ENCODE measurements around the gene CDC25A. TPM values are rescaled to one million over a fixed set of nuclear protein-coding genes. Genes with fewer than 3 reads are reported as not detected.
A peak's percentile ranks its signal among the peaks of the same experiment; 100 is the strongest.

Gene CDC25A
- total RNA-seq, 1 experiment from 2014 or later = 13.5 TPM

GRCh38 chr3:48196611-48197010 lies 8.4 kb upstream of the CDC25A start:
- DNase-seq (ENCODE audit: low read depth) = no peak

GRCh38 chr3:48194446-48195071 lies 6.3 kb upstream of the CDC25A start:
- peak; percentile 66 for DNase-seq (ENCODE audit: low read depth)

DNA sequence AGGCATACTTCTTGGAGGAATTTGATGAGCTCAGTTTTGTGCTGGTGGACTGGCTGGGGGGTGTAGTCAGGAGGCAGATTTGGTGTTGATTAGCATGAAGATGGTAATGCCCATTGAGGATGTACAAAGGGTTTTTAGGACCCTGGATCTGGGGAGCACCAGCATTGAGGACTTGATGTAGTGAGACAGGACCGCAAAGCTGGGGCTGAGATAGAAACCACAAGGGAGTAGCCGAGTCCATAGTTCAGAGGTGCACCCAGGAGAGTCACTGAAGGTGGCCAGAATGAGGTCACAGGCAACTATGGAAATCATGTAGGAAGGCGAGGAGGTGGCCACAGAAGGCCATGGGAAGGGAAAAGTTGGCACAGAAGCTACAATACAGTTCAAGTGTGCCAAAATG lies 2.7 kb upstream of the CDC25A start:
- no peak for DNase-seq (ENCODE audit: low read depth)

- DNase-seq (ENCODE audit: low read depth) = no peak
Measured at GRCh38 chr3:48189321-48189720, 1.1 kb upstream of the CDC25A start.

- DNase-seq (ENCODE audit: low read depth) = no peak
Measured at GRCh38 chr3:48187579-48188265, 495 bp downstream of the CDC25A start.

DNA sequence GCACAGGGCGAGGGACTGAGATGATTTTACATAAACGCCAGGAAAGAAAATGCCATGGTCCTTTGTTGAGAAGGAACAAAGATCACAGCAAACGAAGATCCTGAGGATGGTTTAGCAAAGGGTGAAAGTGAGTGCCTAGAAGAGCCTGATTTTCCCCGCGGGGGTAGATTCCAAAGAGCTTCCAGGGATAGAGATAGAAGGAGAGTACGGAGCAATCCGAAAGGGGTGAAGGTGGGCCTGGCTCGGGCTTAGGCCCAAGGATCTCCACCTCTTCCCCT lies 977 bp downstream of the CDC25A start:
- DNase-seq (ENCODE audit: low read depth) = peak; percentile 10

DNA sequence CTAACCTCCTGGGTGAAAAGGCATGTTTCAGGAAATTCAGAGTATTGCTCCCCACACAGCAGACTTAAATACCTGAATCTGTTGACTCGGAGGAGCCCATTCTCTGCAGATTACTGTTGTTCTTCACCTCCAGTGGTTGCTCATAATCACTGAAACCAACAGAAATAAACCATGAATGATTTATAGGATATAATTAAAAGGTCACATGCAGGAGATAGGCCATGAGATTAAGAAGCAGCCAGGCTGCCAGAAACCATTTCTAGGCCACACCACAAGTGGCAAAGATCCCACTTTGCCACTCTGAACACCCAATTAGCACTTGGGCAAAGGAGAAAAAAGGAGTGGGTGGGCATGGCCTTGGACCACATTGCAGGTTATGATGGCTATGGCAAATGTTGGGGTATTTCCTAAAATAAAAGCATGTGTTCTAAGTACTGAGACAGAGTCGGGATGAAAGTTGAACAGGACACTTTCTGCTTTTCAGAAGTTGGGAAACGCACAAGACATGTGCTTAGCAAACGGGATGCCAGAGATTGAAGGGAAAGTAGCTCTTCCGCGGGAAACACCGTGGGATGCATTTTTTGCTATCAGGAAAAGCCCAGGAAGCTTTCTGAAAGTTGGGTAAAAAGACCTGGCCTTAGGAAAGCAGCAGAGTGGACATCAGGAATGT lies 1.5 kb downstream of the CDC25A start:
- peak; percentile 17 for DNase-seq (ENCODE audit: low read depth)

- DNase-seq (ENCODE audit: low read depth) = no peak
Measured at GRCh38 chr3:48185129-48185528, 3.1 kb downstream of the CDC25A start.

DNA sequence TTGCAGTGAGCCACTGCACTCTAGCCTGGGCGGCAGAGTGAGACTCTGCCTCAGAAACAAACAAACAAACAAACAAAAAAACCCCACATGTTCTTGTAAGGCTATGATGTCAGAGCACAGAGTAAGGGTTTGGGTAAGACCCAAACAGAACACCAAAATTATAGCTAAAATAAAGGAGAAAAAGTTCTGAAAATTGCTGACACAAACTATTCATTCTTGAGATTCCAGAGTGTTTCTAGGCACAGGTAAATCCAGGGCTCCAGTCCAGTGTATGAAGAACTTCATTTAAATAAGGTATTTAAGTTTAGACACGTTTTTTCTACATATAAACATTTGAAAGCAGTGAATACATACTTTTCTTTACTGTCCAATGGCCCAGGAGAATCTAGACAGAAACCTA lies 3.9 kb downstream of the CDC25A start:
- no peak for DNase-seq (ENCODE audit: low read depth)

DNA sequence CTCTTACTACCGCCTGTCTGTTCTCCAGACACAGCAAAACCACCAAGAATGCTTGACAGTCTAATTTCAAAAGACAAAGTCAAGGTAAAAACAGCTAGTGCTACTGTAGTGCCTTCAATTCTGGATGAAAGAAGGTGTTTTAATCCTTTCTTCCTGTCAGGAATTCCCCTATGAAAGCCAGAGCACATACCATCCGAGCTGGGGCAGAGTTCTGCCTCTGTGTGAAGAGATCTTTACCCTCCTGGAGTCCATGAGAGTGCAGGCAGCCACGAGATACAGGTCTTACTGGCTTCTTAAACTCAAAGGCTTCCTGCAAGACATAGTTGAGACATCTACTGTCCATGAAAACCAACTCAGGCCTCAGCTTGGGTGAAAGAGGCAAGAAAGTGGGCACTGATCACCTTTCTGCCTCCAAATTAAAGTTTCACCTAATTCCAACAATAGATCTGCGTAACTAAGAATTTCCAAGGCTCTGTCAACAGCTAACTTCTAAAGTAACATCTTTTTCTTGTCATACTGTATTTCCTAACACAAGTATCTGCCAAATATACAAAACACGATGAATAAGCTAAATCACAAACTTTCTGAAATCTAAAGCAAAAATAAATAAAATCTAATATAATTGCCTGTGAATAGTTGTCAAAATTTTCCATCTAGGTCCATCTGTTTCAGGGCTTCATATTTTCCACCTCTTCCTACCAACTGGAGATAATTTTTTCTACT lies 7.5 kb downstream of the CDC25A start:
- no peak for DNase-seq (ENCODE audit: low read depth)

GRCh38 chr3:48180021-48180420 lies 8.2 kb downstream of the CDC25A start:
- no peak for DNase-seq (ENCODE audit: low read depth)

GRCh38 chr3:48178072-48178471 lies 10.1 kb downstream of the CDC25A start:
- no peak for DNase-seq (ENCODE audit: low read depth)

DNA sequence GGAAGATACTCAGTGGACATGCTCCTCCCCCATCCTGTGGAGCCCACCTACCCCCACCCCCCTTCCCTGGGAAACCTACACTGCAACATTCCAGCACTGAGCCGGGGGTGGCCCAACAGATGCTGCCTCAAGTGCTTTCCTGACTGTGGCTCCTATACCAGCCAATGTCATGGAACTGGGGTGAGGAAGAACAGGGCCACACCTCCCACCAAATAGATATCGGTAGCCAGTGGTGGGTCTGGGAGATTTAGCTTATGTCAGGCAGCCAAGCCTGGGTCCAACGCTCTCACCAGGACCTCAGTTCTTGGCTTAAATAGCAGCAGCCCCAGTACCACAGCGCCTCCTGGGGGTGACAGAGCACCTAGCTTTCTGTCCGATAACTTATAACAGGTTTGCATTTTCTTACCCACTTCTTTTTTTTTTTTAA lies 30.3 kb downstream of the CDC25A start:
- DNase-seq (ENCODE audit: low read depth) = peak; percentile 47

- DNase-seq (ENCODE audit: low read depth) = peak; percentile 22
Measured at GRCh38 chr3:48157202-48157840, 30.9 kb downstream of the CDC25A start.

DNA sequence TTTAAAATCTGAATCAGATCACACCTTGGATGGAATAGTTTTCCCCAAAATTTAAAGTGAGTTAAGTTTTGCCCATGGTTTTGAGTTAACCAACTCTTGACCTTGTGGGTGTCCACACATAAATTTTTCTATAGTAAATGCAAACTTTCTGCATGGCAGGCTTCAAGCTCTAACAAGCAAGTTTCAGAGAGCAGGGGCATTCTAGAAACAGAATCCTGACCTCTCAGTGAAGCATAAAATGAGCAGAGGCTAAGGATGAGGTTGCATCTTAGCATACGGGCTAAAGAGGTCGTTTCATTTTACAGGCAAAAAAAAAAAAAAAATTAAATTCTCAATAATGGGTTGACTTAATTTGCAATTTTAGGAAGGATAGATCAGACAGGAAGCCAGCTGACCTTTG lies 32.1 kb downstream of the CDC25A start:
- DNase-seq (ENCODE audit: low read depth) = no peak

- peak; percentile 65 for DNase-seq (ENCODE audit: low read depth)
Measured at GRCh38 chr3:48155122-48155521, 33.1 kb downstream of the CDC25A start.

- no peak for DNase-seq (ENCODE audit: low read depth)
Measured at GRCh38 chr3:48151807-48152427, 36.3 kb downstream of the CDC25A start.

- peak; percentile 73 for DNase-seq (ENCODE audit: low read depth)
Measured at GRCh38 chr3:48151058-48151806, 37.0 kb downstream of the CDC25A start.

DNA sequence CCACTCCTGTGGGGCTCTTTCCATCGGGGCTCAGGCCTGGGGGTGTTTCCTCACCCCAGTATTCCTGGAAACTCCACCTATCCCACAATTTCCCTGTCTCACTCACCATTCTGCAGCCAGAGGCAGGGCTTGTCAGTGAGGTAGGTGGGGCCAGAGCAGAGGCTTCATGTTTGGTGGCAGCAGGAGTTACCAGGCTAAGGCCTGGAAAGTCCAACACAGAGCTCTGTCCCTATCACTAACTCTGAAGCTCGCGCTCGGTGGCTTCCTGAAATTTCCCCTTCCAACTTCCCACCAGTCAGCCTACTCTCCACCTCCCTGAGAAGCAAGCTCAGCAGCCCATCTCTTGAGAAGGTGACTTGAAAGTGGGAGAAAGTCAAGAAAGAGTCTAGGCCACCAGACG lies 44.2 kb downstream of the CDC25A start:
- no peak for DNase-seq (ENCODE audit: low read depth)

DNA sequence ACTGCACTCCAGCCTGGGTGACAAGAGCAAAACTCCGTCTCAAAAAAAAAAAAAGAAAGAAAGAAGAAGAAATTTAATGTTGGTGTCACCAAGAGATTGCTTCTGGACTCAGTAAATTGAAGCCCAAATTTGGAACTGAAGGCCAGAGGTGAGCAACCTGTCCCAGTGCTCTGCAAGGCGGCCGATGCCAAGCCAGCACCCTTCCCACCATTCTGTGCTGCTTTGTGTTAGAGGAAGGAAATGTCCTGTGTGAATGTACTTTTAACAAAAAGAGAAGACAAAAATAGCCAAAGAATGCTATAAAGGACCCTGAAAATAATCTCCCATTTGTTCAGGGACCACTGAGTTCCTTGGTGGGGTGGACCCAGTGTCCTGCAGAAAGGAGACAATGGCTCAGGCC lies 44.6 kb downstream of the CDC25A start:
- DNase-seq (ENCODE audit: low read depth) = no peak

- no peak for DNase-seq (ENCODE audit: low read depth)
Measured at GRCh38 chr3:48142316-48142870, 45.8 kb downstream of the CDC25A start.

Data from RPMI7951 (cell line).